Immature natural killer cell (primary cell): Measurements from ENCODE around the gene FAM118A. TPM values are rescaled to one million over a fixed set of nuclear protein-coding genes. Genes with fewer than 3 reads are reported as not detected.
"Not testable (repeated sequence)": the region's sequence is repeated elsewhere in the genome, so short reads cannot be mapped to it uniquely, and the experiment has no call there.

Experiments
- DNase-seq, 3 donors: peaks; one replicate each; pipeline ENCODE4 v3.0.0; 2022; ENCODE audit warnings: mixed read lengths in 1 of 3
- H3K27ac Mint-ChIP-seq, 6 donors: one replicate each; pipeline ENCODE4 v1.8.0; 2020; ENCODE audit warnings: mixed read lengths in 6 of 6, mild to moderate bottlenecking in 5 of 6, inconsistent platforms in 4 of 6, moderate library complexity in 3 of 6
- H3K27me3 Mint-ChIP-seq, 3 donors: one replicate each; pipeline ENCODE4 v1.8.0; 2020 to 2021; ENCODE audit warnings: low read depth in 3 of 3, mild to moderate bottlenecking in 3 of 3, mixed read lengths in 3 of 3, moderate library complexity in 3 of 3, inconsistent platforms in 1 of 3
- H3K36me3 Mint-ChIP-seq, 3 donors: one replicate each; pipeline ENCODE4 v1.8.0; 2020; ENCODE audit warnings: mixed read lengths in 3 of 3, inconsistent platforms in 2 of 3, mild to moderate bottlenecking in 2 of 3
- H3K4me1 Mint-ChIP-seq, 2 donors: one replicate each; pipeline ENCODE4 v1.8.0; 2020; ENCODE audit warnings: inconsistent platforms in 2 of 2, mild to moderate bottlenecking in 2 of 2, mixed read lengths in 2 of 2, moderate library complexity in 1 of 2
- H3K4me3 Mint-ChIP-seq, 5 donors: one replicate each; pipeline ENCODE4 v1.8.0; 2020; ENCODE audit warnings: mild to moderate bottlenecking in 5 of 5, mixed read lengths in 5 of 5, inconsistent platforms in 3 of 5, moderate library complexity in 3 of 5
- H3K9me3 Mint-ChIP-seq, 6 donors: one replicate each; pipeline ENCODE4 v1.8.0; 2020; ENCODE audit warnings: mild to moderate bottlenecking in 6 of 6, mixed read lengths in 6 of 6, inconsistent platforms in 4 of 6, moderate library complexity in 3 of 6
- polyA plus RNA-seq, 3 donors: library from polyadenylated mRNA; unstranded; fragments of 300-500 nt; fragmentation: Illumina TruSeq; gene quantifications; one replicate each; pipeline ENCODE4 v1.2.3, GENCODE V29; 2021

Gene FAM118A
- polyA plus RNA-seq, 3 donors from 2014 or later: 10.6 to 33.9 (median 14.7) TPM

DNA sequence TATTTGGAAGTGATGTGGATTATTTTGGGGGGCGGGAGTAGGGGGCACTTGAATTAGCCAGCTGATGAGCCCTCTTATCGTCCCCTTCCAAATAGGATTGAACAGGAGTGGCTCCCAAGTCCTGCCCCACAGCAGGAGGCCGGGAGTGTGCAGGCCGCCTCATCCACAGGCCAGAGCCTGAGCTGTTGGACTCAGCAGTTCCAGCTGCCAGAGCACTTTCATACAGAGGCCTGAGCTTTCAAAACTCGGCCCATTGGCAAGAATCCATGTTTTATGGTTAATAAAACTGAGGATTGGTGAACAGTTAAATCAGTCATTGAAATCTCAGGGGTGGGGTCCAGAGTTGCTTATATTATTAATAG is 9.6 kb downstream of the FAM118A start:
- Mint-ChIP-seq H3K27ac (peak overlapping the region; percentile 97 to 100 (median 99)), H3K27me3 (peaks cover 6 to 18% (median 11%) of the 10 kb centered on the region in 3 donors), H3K4me3 (peak overlapping the region; percentile 70 to 87 (median 81)), H3K9me3 (no peaks in the 10 kb centered on the region), H3K4me1 (peaks cover 29 to 34% of the 10 kb centered on the region in 2 donors), H3K36me3 (peaks cover 7 to 18% (median 11%) of the 10 kb centered on the region in 3 donors)
- DNase-seq: no peak

DNA sequence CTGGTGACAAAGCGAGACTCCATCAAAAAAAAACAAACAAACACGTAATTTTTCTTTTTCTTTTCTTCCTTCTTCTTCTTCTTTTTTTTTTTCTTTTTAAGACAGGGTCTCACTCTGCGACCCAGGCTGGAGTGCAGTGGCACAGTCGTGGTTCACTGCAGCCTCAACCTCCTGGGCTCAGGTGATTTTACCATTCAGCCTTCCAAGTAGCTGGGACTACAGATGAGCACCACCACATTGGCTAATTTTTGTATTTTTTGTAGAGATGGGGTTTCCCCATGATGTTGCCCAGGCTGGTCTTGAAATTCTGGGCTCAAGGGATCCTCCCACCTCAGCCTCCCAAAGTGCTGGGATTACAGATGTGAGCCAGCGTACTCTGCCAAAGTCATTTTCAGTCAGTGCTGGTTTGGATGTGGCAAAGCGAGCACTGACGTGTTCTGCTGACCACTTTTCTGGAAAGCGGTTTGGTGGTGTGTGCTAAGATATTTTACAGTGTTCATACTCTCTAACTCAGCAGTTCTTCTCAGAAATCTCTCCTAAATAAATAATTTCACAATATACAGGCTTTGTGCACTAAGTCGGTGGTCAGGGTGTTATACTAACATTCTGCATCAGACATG is 10.7 kb downstream of the FAM118A start:
- Mint-ChIP-seq H3K36me3 (peaks cover 7 to 24% (median 18%) of the 10 kb centered on the region in 3 donors), H3K27me3 (peaks cover 8 to 18% (median 11%) of the 10 kb centered on the region in 3 donors), H3K4me1 (peaks cover 29 to 34% of the 10 kb centered on the region in 2 donors), H3K27ac (peak overlapping the region; percentile 97 to 100 (median 99)), H3K9me3 (no peaks in the 10 kb centered on the region), H3K4me3 (peak overlapping the region in 1 of 5 donors; percentile 45)
- DNase-seq: no peak

DNA sequence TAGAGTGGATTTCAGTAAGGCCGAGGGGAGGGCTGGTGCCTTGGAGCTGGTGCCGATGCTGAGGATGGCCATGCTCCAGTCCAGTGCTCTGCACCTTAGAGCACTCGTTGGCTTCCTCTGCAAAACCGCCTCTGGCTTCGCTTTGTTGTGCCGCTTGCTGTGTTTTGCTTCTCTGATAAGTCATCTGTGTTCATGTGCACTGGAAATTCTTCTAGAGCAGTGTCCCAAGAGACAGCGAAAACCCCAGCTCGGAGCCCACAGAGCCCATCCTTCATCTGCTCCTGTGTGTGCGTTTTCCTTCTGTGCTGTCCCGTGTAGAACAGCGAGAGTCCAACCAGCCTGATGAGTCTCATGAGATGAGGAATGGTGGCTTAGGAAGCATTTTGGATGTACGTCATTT is 12.1 kb downstream of the FAM118A start:
- Mint-ChIP-seq H3K4me3 (no peak overlapping the region), H3K27ac (peak overlapping the region in 2 of 6 donors; percentile 31 to 65), H3K9me3 (no peaks in the 10 kb centered on the region), H3K4me1 (peaks cover 29 to 33% of the 10 kb centered on the region in 2 donors), H3K36me3 (peaks cover 7 to 27% (median 22%) of the 10 kb centered on the region in 3 donors), H3K27me3 (peaks cover 10 to 20% (median 13%) of the 10 kb centered on the region in 3 donors)
- DNase-seq: no peak

DNA sequence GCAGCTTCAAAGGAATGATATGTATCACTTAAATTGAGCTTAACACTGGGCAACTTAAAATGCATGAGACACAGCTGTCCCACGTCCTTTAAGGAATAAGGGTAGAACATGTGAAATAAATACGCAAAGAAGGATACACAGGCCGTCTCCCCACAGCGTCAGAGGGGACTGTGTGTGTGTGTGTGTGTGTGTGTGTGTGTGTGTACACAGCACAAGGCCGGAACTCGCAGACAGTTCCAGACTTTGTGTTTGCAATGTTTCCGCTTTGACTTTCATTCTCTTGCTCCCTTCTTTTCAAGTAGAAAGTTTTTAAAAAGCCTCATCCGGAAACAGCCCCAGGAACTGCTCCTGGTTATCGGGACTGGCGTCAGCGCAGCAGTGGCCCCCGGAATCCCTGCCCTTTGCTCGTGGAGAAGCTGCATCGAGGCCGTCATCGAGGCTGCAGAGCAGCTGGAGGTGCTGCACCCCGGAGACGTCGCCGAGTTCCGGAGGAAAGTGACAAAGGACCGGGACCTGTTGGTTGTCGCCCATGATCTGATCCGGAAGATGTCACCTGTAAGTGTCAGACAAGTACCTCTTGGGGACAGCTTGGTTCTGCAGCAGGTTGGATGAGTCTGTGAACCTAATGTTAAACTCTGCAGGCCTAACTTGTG is 13.3 kb downstream of the FAM118A start:
- Mint-ChIP-seq H3K27me3 (peaks cover 10 to 17% (median 13%) of the 10 kb centered on the region in 3 donors), H3K36me3 (peaks cover 7 to 31% (median 22%) of the 10 kb centered on the region in 3 donors), H3K4me3 (no peak overlapping the region), H3K9me3 (no peaks in the 10 kb centered on the region), H3K4me1 (peaks cover 22 to 24% of the 10 kb centered on the region in 2 donors), H3K27ac (no peak overlapping the region)
- no peak for DNase-seq

DNA sequence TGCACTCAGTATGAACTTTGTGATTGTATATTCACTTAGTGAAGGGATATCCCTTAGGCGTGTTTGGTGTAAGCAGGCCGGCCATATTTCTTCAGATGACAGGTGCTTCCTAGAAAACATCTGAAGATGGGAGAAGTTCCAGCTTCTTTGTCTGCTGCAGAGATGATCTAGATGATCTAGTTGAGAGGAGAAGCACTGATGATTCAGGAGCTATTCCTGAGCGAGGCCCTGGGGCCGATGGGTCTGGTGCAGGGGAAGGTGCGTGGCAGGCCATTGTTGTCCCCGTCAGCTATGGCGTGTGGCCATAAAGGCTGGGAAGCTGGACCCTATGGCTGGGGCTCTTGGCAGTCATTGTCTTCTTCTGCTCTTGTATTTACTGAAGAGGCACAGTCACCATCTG is 14.0 kb downstream of the FAM118A start:
- no peak overlapping the region for H3K4me3 Mint-ChIP-seq
- H3K9me3 Mint-ChIP-seq: no peaks in the 10 kb centered on the region
- H3K4me1 Mint-ChIP-seq: peaks cover 15 to 17% of the 10 kb centered on the region in 2 donors
- DNase-seq: no peak
- H3K36me3 Mint-ChIP-seq: peaks cover 7 to 31% (median 22%) of the 10 kb centered on the region in 3 donors
- H3K27me3 Mint-ChIP-seq: peaks cover 6 to 10% (median 7%) of the 10 kb centered on the region in 3 donors
- peak overlapping the region in 1 of 6 donors; percentile 40 for H3K27ac Mint-ChIP-seq

DNA sequence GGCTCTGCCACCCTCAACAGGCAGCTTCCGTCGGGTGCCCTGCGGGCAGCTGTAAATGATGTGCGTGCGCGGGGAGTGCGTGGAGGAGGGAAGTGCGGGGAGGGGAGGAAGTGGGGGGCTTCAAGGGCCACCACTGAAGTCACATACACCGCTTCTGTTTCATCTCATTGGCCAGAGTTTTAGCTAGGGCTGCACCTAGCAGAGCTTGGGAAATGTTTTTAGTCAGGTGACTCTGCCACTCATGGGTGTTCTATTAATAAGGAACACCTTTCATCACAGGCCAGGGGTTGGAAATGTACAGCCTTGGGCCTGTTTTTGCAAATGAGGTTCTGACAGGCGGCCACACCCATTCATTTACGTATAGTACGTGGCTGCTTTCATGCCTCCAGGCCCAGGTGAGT is 14.6 kb downstream of the FAM118A start:
- Mint-ChIP-seq H3K4me1 (peaks cover 9 to 10% of the 10 kb centered on the region in 2 donors), H3K27ac (peak overlapping the region in 1 of 6 donors; percentile 12), H3K36me3 (peaks cover 7 to 31% (median 22%) of the 10 kb centered on the region in 3 donors), H3K4me3 (no peak overlapping the region), H3K27me3 (peaks cover 2 to 4% (median 4%) of the 10 kb centered on the region in 3 donors), H3K9me3 (no peaks in the 10 kb centered on the region)
- DNase-seq: no peak

DNA sequence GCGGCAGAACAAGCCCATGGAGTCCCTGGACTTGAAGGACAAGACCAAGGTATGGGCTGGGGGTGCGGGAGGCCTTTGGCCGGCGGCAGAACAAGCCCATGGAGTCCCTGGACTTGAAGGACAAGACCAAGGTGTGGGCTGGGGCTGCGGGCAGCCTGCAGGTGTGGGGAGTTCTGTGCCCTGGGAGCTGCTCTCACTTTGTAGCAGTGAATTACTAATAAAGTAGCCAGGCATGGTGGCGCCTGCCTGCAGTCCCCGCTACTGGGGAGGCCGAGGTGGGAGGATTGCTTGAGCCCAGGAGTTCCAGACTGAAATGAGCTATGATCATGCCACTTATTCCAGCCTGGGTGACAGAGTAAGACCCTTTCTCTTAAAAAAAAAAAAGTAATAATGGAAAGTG is 18.5 kb downstream of the FAM118A start:
- not testable (repeated sequence) for H3K27ac Mint-ChIP-seq, H3K4me3 Mint-ChIP-seq

DNA sequence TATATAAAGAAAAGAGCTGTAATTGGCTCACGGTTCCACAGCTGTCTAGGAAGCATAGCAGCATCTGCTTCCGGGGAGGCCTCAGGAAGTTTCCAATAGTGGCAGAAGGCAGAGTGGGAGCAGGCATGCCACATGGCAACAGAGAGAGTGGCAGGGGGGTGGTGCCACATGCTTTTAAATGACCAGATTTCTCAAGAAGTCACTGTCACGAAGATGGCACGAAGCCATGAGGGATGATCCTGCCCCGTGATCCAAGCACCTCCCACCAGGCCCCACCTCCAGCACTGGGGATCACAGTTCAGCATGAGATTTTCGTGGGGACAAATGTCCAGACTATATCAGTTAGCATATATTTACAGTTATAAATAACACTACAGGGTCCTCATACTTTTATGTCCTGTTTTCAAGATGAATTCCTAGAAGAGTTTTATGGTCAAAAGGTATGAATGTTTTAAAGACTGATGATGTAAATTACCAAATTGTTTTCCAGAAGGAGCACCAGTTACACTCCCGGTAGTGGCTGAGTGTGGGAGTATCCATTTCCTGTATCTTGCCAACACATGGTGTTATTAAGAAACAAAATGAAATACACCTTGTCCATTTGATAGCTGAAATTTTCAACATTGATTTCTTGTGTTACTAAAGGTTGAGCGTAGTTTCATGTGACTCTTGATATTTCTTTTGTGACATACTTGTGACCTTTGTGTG is 19.2 kb downstream of the FAM118A start:
- Mint-ChIP-seq H3K27me3 (peaks cover 2 to 4% (median 2%) of the 10 kb centered on the region in 3 donors), H3K4me1 (peaks cover 3% of the 10 kb centered on the region in 2 donors), H3K4me3 (no peak overlapping the region), H3K9me3 (no peaks in the 10 kb centered on the region), H3K27ac (peak overlapping the region in 1 of 6 donors; percentile 5), H3K36me3 (peaks cover 12 to 30% (median 28%) of the 10 kb centered on the region in 3 donors)
- no peak for DNase-seq

More for the DNA sequence above, 18.5 kb downstream of the FAM118A start:
- H3K4me1 Mint-ChIP-seq, DNase-seq, H3K27me3 Mint-ChIP-seq, H3K9me3 Mint-ChIP-seq: not testable (repeated sequence)
- H3K36me3 Mint-ChIP-seq: peaks cover 17 to 36% (median 33%) of the 10 kb centered on the region in 3 donors

DNA sequence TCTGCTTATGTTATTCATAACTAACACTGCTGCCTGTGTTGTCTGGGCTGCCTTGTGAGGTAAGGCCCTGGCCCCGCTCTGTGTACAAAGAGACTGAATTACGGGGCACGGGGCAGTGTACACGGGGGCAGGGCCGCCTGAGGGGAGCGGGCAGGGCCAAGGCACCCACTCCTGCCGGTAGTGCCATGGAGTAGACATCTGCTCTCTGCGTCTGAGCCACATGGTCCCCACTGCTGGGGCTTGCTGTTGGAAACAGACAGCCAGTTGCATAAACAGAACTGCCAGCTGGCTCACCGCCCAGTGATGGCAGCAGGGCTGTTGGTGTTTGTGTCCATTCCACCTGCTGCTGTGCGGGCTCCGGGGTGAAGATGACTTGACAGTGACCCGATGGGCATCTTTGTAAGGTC is 19.8 kb downstream of the FAM118A start:
- Mint-ChIP-seq H3K9me3 (no peaks in the 10 kb centered on the region), H3K36me3 (peaks cover 10 to 32% (median 31%) of the 10 kb centered on the region in 3 donors), H3K4me3 (no peak overlapping the region), H3K4me1 (peaks cover 9% of the 10 kb centered on the region in 2 donors), H3K27me3 (peaks cover 2 to 4% (median 4%) of the 10 kb centered on the region in 3 donors), H3K27ac (no peak overlapping the region)
- no peak for DNase-seq

DNA sequence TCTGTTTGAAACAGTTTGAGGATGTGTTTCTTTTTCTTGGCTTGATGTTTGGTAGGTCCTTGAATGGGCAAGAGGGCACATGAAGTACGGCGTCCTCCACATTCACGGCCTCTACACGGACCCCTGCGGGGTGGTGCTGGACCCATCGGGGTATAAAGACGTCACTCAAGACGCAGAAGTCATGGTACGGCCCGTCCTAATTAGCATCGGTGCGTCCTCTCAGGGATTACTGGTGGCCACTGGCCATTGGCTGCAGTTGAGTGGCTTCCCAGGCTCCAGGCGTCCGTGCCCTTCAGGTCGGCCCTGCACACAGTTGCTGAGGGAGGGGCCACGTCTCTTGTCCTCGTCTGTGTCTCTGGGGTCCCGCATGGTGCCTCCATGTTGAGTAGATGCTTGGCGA is 20.8 kb downstream of the FAM118A start:
- no peak overlapping the region for H3K27ac Mint-ChIP-seq
- DNase-seq: no peak
- peaks cover 14 to 31% (median 28%) of the 10 kb centered on the region in 3 donors for H3K36me3 Mint-ChIP-seq
- H3K4me3 Mint-ChIP-seq: no peak overlapping the region
- peaks cover 2 to 4% (median 2%) of the 10 kb centered on the region in 3 donors for H3K27me3 Mint-ChIP-seq
- H3K9me3 Mint-ChIP-seq: no peaks in the 10 kb centered on the region
- H3K4me1 Mint-ChIP-seq: peaks cover 11 to 14% of the 10 kb centered on the region in 2 donors

DNA sequence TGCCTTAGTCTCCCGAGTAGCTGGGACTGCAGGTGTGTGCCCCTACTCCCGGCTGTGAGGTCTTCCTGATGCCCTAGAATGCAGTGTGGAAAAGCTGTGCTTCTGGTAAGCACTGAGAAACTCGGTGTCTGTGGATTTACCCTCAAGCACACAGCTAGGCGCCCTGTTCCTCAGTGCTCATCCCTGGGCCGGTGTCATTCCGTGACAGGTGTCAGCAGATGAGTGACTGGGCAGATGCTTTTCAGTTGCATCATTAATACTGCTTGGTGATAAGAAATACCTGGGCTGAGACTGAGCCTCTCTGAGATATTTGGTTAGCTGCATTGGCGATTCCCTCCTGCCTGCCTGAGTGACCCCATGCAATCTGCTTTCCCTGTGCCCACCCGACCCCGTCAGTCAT is 21.8 kb downstream of the FAM118A start:
- Mint-ChIP-seq H3K9me3 (no peaks in the 10 kb centered on the region), H3K27me3 (peaks cover 0 to 3% (median 0%) of the 10 kb centered on the region in 3 donors), H3K4me3 (no peak overlapping the region), H3K27ac (no peak overlapping the region), H3K36me3 (peaks cover 14 to 37% (median 29%) of the 10 kb centered on the region in 3 donors), H3K4me1 (peaks cover 11 to 14% of the 10 kb centered on the region in 2 donors)
- DNase-seq: no peak

DNA sequence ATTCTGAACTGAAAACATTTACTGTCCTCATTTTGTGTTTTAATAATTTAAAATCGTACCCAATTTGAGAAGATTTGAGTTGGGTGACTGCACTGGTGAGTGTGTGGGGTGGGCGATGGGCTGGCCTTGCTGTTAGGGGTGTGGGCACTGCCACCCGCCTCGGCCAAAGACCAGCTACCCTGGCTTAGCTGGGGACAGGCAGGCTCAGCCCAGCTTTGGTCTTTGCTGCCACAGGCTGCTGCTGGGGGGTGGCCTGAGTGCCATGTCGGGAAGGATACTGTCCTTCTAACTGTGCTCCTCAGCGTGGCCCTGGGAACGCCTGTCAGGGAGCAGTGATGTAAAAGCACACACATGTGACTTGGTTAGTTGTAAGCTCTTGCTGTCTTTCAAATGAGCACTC is 22.3 kb downstream of the FAM118A start:
- Mint-ChIP-seq H3K36me3 (peaks cover 15 to 42% (median 33%) of the 10 kb centered on the region in 3 donors), H3K27ac (no peak overlapping the region), H3K4me1 (peaks cover 11 to 14% of the 10 kb centered on the region in 2 donors), H3K9me3 (no peaks in the 10 kb centered on the region), H3K4me3 (no peak overlapping the region), H3K27me3 (peaks cover 0 to 3% (median 0%) of the 10 kb centered on the region in 3 donors)
- no peak for DNase-seq

DNA sequence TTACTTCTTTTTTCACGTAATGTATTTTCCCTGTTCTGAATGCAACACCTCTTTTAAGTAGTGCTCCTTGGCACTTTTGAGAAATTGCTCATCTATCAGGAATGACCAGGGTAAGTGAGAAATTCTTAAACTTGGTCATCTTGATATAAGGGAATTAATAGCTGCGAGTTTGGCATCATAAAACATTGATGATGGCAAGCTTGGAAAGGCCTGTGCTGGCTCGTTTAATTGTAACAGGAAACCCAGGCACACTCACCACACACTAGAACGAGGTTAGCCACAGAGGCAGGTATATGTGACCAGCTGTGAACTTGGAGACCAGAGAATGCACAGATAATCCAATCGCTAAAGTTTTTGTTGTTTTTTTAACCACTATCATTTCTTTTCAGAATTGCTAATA is 24.3 kb downstream of the FAM118A start:
- peak overlapping the region in 1 of 5 donors; percentile 27 for H3K4me3 Mint-ChIP-seq
- peak overlapping the region in 3 of 6 donors; percentile 33 to 80 (median 53) for H3K27ac Mint-ChIP-seq
- DNase-seq: peak; percentile 14 to 28 (median 21)

More for the DNA sequence above, 24.3 kb downstream of the FAM118A start:
- H3K27me3 Mint-ChIP-seq: peaks cover 0 to 3% (median 0%) of the 10 kb centered on the region in 3 donors
- H3K9me3 Mint-ChIP-seq: no peaks in the 10 kb centered on the region
- peaks cover 11 to 14% of the 10 kb centered on the region in 2 donors for H3K4me1 Mint-ChIP-seq
- H3K36me3 Mint-ChIP-seq: peaks cover 23 to 51% (median 41%) of the 10 kb centered on the region in 3 donors
